ENCODE measurements around the gene IFNGR2. TPM values are rescaled to one million over a fixed set of nuclear protein-coding genes. Genes with fewer than 3 reads are reported as not detected.

IFNGR2 gene
- polyA plus RNA-seq, 1 of the 3 experiments (the other 2 are of a cell fraction), result 92.4 TPM

- CTCF ChIA-PET, result interaction anchor here (0.6 to 2.1 kb wide), 6 partner anchors 12 to 127 kb away, joined by 3 to 15 read pairs (median 7); partner anchors contain the start of gene DNAJC28
Measured at GRCh38 chr21:33478935-33479678, 75.9 kb downstream of the IFNGR2 start.

GRCh38 chr21:33479679-33480480 is 76.7 kb downstream of the IFNGR2 start, which contains the start of gene TMEM50B:
TSS of gene TMEM50B (minus strand) at chr21:33479974. CDS start at chr21:33468885, 11,089 bp downstream.
- peak within 1 kb of the TSS; percentile 87 to 90 for H3K27ac ChIP-seq (ENCODE audit: low read depth in 2 of 2, low read length in 1 of 2)
- no peaks in the 10 kb centered on the region; the same call in 1 of the 2 replicates for H4K20me1 ChIP-seq (ENCODE audit: insufficient read depth)
- H3K27me3 ChIP-seq (ENCODE audit: insufficient read depth), result no peaks in the 10 kb centered on the region
- WGBS (ENCODE audit: low lambda C conversion rate), result 0% methylated on average over 10 of the region's 93 CpGs
- no peaks in the 10 kb centered on the region for H3K9me3 ChIP-seq
- DNase-seq, result peak; percentile 98
- H3K9ac ChIP-seq, result peak within 1 kb of the TSS; percentile 89
- no peaks in the 10 kb centered on the region for H3K9me2 ChIP-seq
- peak within 1 kb of the TSS; percentile 67 to 80 for H3K4me3 ChIP-seq (ENCODE audit: low read depth in 2 of 2, low read length in 1 of 2)
- peaks cover 0 to 4% of the 10 kb centered on the region in 2 experiments; a peak in 1 of 4 replicates for H3K4me1 ChIP-seq (ENCODE audit: control insufficient read depth in 1 of 2, insufficient read depth in 2 of 2, low read depth in 1 of 2, low read length in 1 of 2)
- ChIA-PET CTCF (interaction anchor here (0.5 to 2.1 kb wide), 12 partner anchors 11 to 749 kb away, joined by 3 to 15 read pairs (median 4); partner anchors contain the start of gene DNAJC28), POLR2A (interaction anchor here (0.9 to 4.0 kb wide), 7 partner anchors 11 to 171 kb away, joined by 3 to 56 read pairs (median 4); partner anchors contain the start of genes DNAJC28, DONSON and IFNAR1)
- peaks cover 16% of the 10 kb centered on the region for H3F3A ChIP-seq (replicated peaks; ENCODE audit: insufficient read depth)
- H3K36me3 ChIP-seq (replicated peaks in 1 of 2; ENCODE audit: control insufficient read depth in 1 of 2, insufficient read depth in 2 of 2, low read length in 1 of 2), result no peaks in the 10 kb centered on the region
- H3K79me2 ChIP-seq (ENCODE audit: insufficient read depth), result peaks cover 39% of the 10 kb centered on the region
- H3K4me2 ChIP-seq, result peak within 1 kb of the TSS; percentile 85
- peak within 1 kb of the TSS; percentile 97 for H2AFZ ChIP-seq (ENCODE audit: low read depth)
- no peak for TF ChIP-seq ZBTB33 (IDR thresholded peaks at IDR 0.05; ENCODE audit: borderline replicate concordance, low read depth)
- TF ChIP-seq RAD21 (IDR thresholded peaks at IDR 0.05; ENCODE audit: low read length), result peak; percentile 43
- peak; percentile 59 for TF ChIP-seq YY1 (IDR thresholded peaks at IDR 0.05; ENCODE audit: low read depth)
- TF ChIP-seq RFX5 (IDR thresholded peaks at IDR 0.05; ENCODE audit: low read length), result no peak
- 0 out of 4 replicates have a peak, but pooled peaks of 1 of the 2 experiments have one; percentile 14 for TF ChIP-seq EP300 (IDR thresholded peaks at IDR 0.05; ENCODE audit: borderline replicate concordance in 1 of 2, low read depth in 1 of 2, low read length in 1 of 2)
- peak; percentile 6; the same call in 1 of the 2 replicates for TF ChIP-seq MAX (IDR thresholded peaks at IDR 0.05; ENCODE audit: low read depth)
- no peak for TF ChIP-seq EZH2phosphoT487 (IDR thresholded peaks at IDR 0.05; ENCODE audit: borderline replicate concordance, low read depth)
- TF ChIP-seq USF2 (IDR thresholded peaks at IDR 0.05; ENCODE audit: borderline replicate concordance, low read depth, low read length), result no peak

More at GRCh38 chr21:33478935-33479678, 75.9 kb downstream of the IFNGR2 start:
- Histone ChIP-seq H3K4me3 (ENCODE audit: low read depth in 2 of 2, low read length in 1 of 2) (peak overlapping the region; percentile 67 to 80), H3K4me2 (peak overlapping the region; percentile 84), H3K36me3 (replicated peaks in 1 of 2; ENCODE audit: control insufficient read depth in 1 of 2, insufficient read depth in 2 of 2, low read length in 1 of 2) (no peaks in the 10 kb centered on the region), H2AFZ (ENCODE audit: low read depth) (peak overlapping the region; percentile 88), H3K27ac (ENCODE audit: low read depth in 2 of 2, low read length in 1 of 2) (peak overlapping the region; percentile 73 to 90), H4K20me1 (ENCODE audit: insufficient read depth) (no peaks in the 10 kb centered on the region; the same call in 1 of the 2 replicates), H3K9ac (peak overlapping the region; percentile 89), H3K9me2 (no peaks in the 10 kb centered on the region), H3K9me3 (no peaks in the 10 kb centered on the region), H3K4me1 (ENCODE audit: control insufficient read depth in 1 of 2, insufficient read depth in 2 of 2, low read depth in 1 of 2, low read length in 1 of 2) (peaks cover 0 to 4% of the 10 kb centered on the region in 2 experiments; a peak in 1 of 4 replicates), H3K79me2 (ENCODE audit: insufficient read depth) (peaks cover 44% of the 10 kb centered on the region), H3K27me3 (ENCODE audit: insufficient read depth) (no peaks in the 10 kb centered on the region), H3F3A (replicated peaks; ENCODE audit: insufficient read depth) (peaks cover 16% of the 10 kb centered on the region)
- POLR2A ChIA-PET, result interaction anchor here (1.1 to 4.0 kb wide), 5 partner anchors 11 to 171 kb away, joined by 3 to 56 read pairs (median 4); partner anchors contain the start of genes DNAJC28 and DONSON
- under 1% methylated on average over 39 of the region's 68 CpGs for WGBS (ENCODE audit: low lambda C conversion rate)
- peak; percentile 69 for DNase-seq
- no peak for TF ChIP-seq RAD21 (IDR thresholded peaks at IDR 0.05; ENCODE audit: low read length)
- TF ChIP-seq FOSL2 (IDR thresholded peaks at IDR 0.05; ENCODE audit: borderline replicate concordance, low read depth), result no peak
- no peak for TF ChIP-seq JUND (IDR thresholded peaks at IDR 0.05)
- no peak for TF ChIP-seq YY1 (IDR thresholded peaks at IDR 0.05; ENCODE audit: low read depth)
- TF ChIP-seq CHD2 (IDR thresholded peaks at IDR 0.05; ENCODE audit: low read length, partially characterized antibody), result no peak
- TF ChIP-seq TAF1 (IDR thresholded peaks at IDR 0.05; ENCODE audit: borderline replicate concordance, low read depth, low read length), result no peak
- no peak for TF ChIP-seq TEAD4 (IDR thresholded peaks at IDR 0.05; ENCODE audit: borderline replicate concordance, insufficient read depth)
- TF ChIP-seq CTCF (IDR thresholded peaks at IDR 0.05), result peak; percentile 32
- peak; percentile 10; the same call in 1 of the 2 replicates for TF ChIP-seq MXI1 (IDR thresholded peaks at IDR 0.05; ENCODE audit: low read depth, low read length)
- TF ChIP-seq MAX (IDR thresholded peaks at IDR 0.05; ENCODE audit: low read depth), result 0 out of 2 replicates have a peak, but pooled peaks have one; percentile 4
